ENCODE data around the gene ARHGEF37.
"Not testable (repeated sequence)": the region's sequence is repeated elsewhere in the genome, so short reads cannot be mapped to it uniquely, and the experiment has no call there.

Gene ARHGEF37

GRCh38 chr5:149580808-149581191, 498 bp upstream of the ARHGEF37 start:
- CTCF ChIA-PET = interaction anchor here (1.0 to 1.4 kb wide), 3 partner anchors 37 to 146 kb away, joined by 3 to 6 read pairs (median 5); no protein-coding TSS in a partner anchor
- Mint-ChIP-seq H3K27me3 (peaks cover 9% of the 10 kb centered on the region), H3K4me3 (peak overlapping the region; percentile 70), H3K4me1 (peaks cover 26% of the 10 kb centered on the region), H3K36me3 (no peaks in the 10 kb centered on the region), H3K9me3 (no peaks in the 10 kb centered on the region), H3K27ac (peak overlapping the region; percentile 62)
- no peak for DNase-seq

GRCh38 chr5:149581931-149582768, 852 bp downstream of the ARHGEF37 start:
- CTCF ChIA-PET = interaction anchor here (0.7 to 1.5 kb wide), 5 partner anchors 12 to 154 kb away, joined by 3 to 5 read pairs (median 3); no protein-coding TSS in a partner anchor
- H3K9me3 Mint-ChIP-seq = no peaks in the 10 kb centered on the region
- H3K27me3 Mint-ChIP-seq = peaks cover 9% of the 10 kb centered on the region
- H3K4me1 Mint-ChIP-seq = peaks cover 13% of the 10 kb centered on the region
- no peak overlapping the region for H3K27ac Mint-ChIP-seq
- DNase-seq = no peak
- no peaks in the 10 kb centered on the region for H3K36me3 Mint-ChIP-seq
- H3K4me3 Mint-ChIP-seq = peak overlapping the region; percentile 72

DNA sequence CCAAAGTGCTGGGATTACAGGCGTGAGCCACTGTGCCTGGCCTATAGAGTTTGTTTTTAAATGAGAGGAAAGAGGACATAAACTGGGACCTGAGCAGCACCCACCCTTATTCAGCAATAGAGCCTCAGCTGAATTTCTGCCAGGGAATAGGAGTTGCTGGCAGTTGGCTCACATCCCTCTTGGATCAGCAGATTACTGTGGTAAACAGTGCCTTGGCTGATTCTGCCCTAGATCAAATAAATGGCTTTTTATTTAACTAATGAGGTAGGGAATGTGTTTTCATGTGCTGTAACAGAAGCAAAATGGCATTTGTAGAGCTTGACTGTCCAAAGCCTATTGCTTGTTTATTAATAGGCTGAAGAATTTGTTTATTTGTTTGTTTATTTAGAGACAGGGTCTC, 2.1 kb downstream of the ARHGEF37 start:
- H3K4me3 Mint-ChIP-seq = no peak overlapping the region
- no peaks in the 10 kb centered on the region for H3K36me3 Mint-ChIP-seq
- H3K27me3 Mint-ChIP-seq = peaks cover 9% of the 10 kb centered on the region
- CTCF ChIA-PET = interaction anchor here (0.7 to 1.5 kb wide), 3 partner anchors 11 to 249 kb away, joined by 3 to 4 read pairs (median 3); no protein-coding TSS in a partner anchor
- DNase-seq = no peak
- no peaks in the 10 kb centered on the region for H3K9me3 Mint-ChIP-seq
- peaks cover 12% of the 10 kb centered on the region for H3K4me1 Mint-ChIP-seq
- H3K27ac Mint-ChIP-seq = no peak overlapping the region

- H3K9me3 Mint-ChIP-seq = no peaks in the 10 kb centered on the region
- H3K36me3 Mint-ChIP-seq = no peaks in the 10 kb centered on the region
- peaks cover 9% of the 10 kb centered on the region for H3K27me3 Mint-ChIP-seq
- peaks cover 11% of the 10 kb centered on the region for H3K4me1 Mint-ChIP-seq
- CTCF ChIA-PET = interaction anchor here (0.7 kb wide), 1 partner anchor 852 kb away, joined by 4 read pairs; no protein-coding TSS in a partner anchor
- H3K4me3 Mint-ChIP-seq = no peak overlapping the region
- H3K27ac Mint-ChIP-seq = no peak overlapping the region
- DNase-seq = no peak
Observed at GRCh38 chr5:149584121-149584520, 2.8 kb downstream of the ARHGEF37 start.

DNA sequence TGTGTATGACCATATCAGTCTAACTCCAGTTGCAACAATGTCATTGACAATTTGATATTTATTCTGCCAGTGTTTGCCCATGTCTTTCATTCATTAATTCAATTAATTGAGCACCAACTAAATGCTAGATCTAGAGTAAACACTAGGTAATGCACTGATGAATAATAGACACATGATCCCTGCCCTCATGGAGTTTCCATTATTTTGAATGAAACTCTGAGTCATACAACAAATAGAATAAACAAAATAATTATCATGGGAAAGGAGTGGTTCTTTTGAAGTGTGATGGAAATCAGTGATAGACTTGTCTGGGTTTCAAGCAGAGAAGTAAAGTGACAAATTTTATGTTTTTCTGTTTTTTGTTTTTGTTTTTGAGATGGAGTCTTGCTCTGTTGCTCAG, 4.6 kb downstream of the ARHGEF37 start:
- Mint-ChIP-seq H3K4me3 (no peak overlapping the region), H3K27me3 (peaks cover 8% of the 10 kb centered on the region), H3K27ac (no peak overlapping the region), H3K36me3 (no peaks in the 10 kb centered on the region), H3K9me3 (no peaks in the 10 kb centered on the region), H3K4me1 (peaks cover 5% of the 10 kb centered on the region)
- CTCF ChIA-PET = no interaction called here
- DNase-seq = no peak

DNA sequence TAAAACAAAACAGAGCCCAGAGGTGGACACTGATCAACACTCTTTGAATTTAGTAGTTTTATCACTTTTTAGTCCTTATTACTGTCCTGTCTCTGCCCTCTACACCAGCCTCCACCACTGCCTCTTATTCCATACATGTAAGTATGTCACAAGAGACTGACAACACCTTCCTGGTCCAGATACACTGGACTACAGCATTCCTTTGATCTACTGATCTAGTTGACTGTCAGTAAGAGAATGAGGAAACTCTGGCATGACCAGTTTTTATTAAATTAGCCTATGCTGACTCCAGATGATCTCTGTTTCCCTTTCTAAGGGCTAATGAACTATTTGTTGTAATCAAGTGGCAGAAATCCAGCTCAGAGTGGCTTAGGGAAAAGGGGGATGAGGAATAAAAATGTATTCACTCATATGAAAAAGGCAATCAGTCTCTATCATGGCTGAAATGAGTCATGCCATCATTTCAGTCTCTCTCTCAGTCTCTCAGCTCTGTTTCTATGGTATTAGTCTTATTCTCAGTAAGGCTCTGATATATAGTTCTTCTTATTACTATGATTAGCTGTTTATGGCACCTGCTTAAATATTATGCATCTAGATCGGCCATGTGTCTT, 5.5 kb downstream of the ARHGEF37 start:
- Mint-ChIP-seq H3K36me3 (no peaks in the 10 kb centered on the region), H3K27ac (no peak overlapping the region), H3K4me1 (no peaks in the 10 kb centered on the region), H3K9me3 (no peaks in the 10 kb centered on the region), H3K4me3 (no peak overlapping the region), H3K27me3 (peaks cover 3% of the 10 kb centered on the region)
- CTCF ChIA-PET = interaction anchor here (1.1 to 2.1 kb wide), 4 partner anchors 31 to 404 kb away, joined by 3 to 7 read pairs (median 4); no protein-coding TSS in a partner anchor
- no peak for DNase-seq

GRCh38 chr5:149588936-149589335, 7.6 kb downstream of the ARHGEF37 start:
- no peaks in the 10 kb centered on the region for H3K4me1 Mint-ChIP-seq
- no peak for DNase-seq
- CTCF ChIA-PET = interaction anchor here (0.9 kb wide), 1 partner anchor 29 kb away, joined by 3 read pairs; no protein-coding TSS in a partner anchor

GRCh38 chr5:149593370-149593769, 12.1 kb downstream of the ARHGEF37 start:
- DNase-seq = no peak
- no peaks in the 10 kb centered on the region for H3K4me1 Mint-ChIP-seq
- H3K36me3 Mint-ChIP-seq = no peaks in the 10 kb centered on the region
- no peak overlapping the region for H3K27ac Mint-ChIP-seq
- H3K4me3 Mint-ChIP-seq = no peak overlapping the region
- H3K27me3 Mint-ChIP-seq = peaks cover 29% of the 10 kb centered on the region
- CTCF ChIA-PET = interaction anchor here (1.2 kb wide), 1 partner anchor 152 kb away, joined by 3 read pairs; no protein-coding TSS in a partner anchor
- H3K9me3 Mint-ChIP-seq = no peaks in the 10 kb centered on the region

More at GRCh38 chr5:149588936-149589335, 7.6 kb downstream of the ARHGEF37 start:
- Mint-ChIP-seq H3K4me3 (no peak overlapping the region), H3K27me3 (peaks cover 10% of the 10 kb centered on the region), H3K9me3 (no peaks in the 10 kb centered on the region), H3K36me3 (no peaks in the 10 kb centered on the region), H3K27ac (no peak overlapping the region)

GRCh38 chr5:149594206-149594895, 13.1 kb downstream of the ARHGEF37 start:
- Mint-ChIP-seq H3K4me1 (no peaks in the 10 kb centered on the region), H3K9me3 (no peaks in the 10 kb centered on the region), H3K36me3 (no peaks in the 10 kb centered on the region), H3K4me3 (no peak overlapping the region), H3K27me3 (peaks cover 32% of the 10 kb centered on the region), H3K27ac (no peak overlapping the region)
- CTCF ChIA-PET = interaction anchor here (1.4 kb wide), 1 partner anchor 11 kb away, joined by 4 read pairs; no protein-coding TSS in a partner anchor
- DNase-seq = no peak

DNA sequence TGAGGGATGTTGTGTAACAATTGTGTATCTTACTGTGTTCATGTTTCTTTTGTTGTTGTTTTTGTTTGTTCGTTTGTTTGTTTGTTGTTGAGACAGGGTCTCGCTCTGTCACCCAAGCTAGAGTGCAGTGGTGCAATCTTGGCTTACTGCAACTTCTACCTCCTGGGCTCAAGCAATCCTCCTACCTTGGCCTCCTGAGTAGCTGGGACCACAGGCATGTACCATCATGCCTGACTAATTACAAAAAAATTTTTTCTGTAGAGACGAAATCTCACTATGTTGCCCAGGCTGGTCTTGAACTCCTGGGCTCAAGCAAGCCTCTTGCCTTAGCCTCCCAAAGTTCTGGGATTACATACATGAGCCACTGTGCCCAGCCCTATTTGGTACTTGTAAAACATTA, 13.8 kb downstream of the ARHGEF37 start:
- H3K27me3 Mint-ChIP-seq = peaks cover 32% of the 10 kb centered on the region
- not testable (repeated sequence) for H3K27ac Mint-ChIP-seq, H3K4me1 Mint-ChIP-seq, H3K36me3 Mint-ChIP-seq, DNase-seq, H3K4me3 Mint-ChIP-seq, H3K9me3 Mint-ChIP-seq
- CTCF ChIA-PET = interaction anchor here (1.4 kb wide), 1 partner anchor 12 kb away, joined by 4 read pairs; no protein-coding TSS in a partner anchor

- H3K4me1 Mint-ChIP-seq = no peaks in the 10 kb centered on the region
- H3K36me3 Mint-ChIP-seq = no peaks in the 10 kb centered on the region
- CTCF ChIA-PET = interaction anchor here (1.7 kb wide), 1 partner anchor 40 kb away, joined by 4 read pairs; no protein-coding TSS in a partner anchor
- peaks cover 29% of the 10 kb centered on the region for H3K27me3 Mint-ChIP-seq
- no peaks in the 10 kb centered on the region for H3K9me3 Mint-ChIP-seq
- no peak overlapping the region for H3K4me3 Mint-ChIP-seq
- no peak overlapping the region for H3K27ac Mint-ChIP-seq
- DNase-seq = no peak
Observed at GRCh38 chr5:149596712-149597111, 15.4 kb downstream of the ARHGEF37 start.

- no peaks in the 10 kb centered on the region for H3K9me3 Mint-ChIP-seq
- CTCF ChIA-PET = interaction anchor here (1.6 to 1.7 kb wide), 2 partner anchors 21 to 39 kb away, joined by 4 to 6 read pairs; no protein-coding TSS in a partner anchor
- H3K27me3 Mint-ChIP-seq = peaks cover 35% of the 10 kb centered on the region
- no peaks in the 10 kb centered on the region for H3K36me3 Mint-ChIP-seq
- DNase-seq = no peak
- no peaks in the 10 kb centered on the region for H3K4me1 Mint-ChIP-seq
- H3K27ac Mint-ChIP-seq = no peak overlapping the region
- no peak overlapping the region for H3K4me3 Mint-ChIP-seq
Observed at GRCh38 chr5:149597618-149598017, 16.3 kb downstream of the ARHGEF37 start.

- H3K9me3 Mint-ChIP-seq, H3K36me3 Mint-ChIP-seq, DNase-seq, H3K4me3 Mint-ChIP-seq, H3K4me1 Mint-ChIP-seq, H3K27ac Mint-ChIP-seq: not testable (repeated sequence)
- peaks cover 35% of the 10 kb centered on the region for H3K27me3 Mint-ChIP-seq
- CTCF ChIA-PET = interaction anchor here (1.6 kb wide), 1 partner anchor 20 kb away, joined by 6 read pairs; no protein-coding TSS in a partner anchor
Observed at GRCh38 chr5:149598234-149598633, 16.9 kb downstream of the ARHGEF37 start.

DNA sequence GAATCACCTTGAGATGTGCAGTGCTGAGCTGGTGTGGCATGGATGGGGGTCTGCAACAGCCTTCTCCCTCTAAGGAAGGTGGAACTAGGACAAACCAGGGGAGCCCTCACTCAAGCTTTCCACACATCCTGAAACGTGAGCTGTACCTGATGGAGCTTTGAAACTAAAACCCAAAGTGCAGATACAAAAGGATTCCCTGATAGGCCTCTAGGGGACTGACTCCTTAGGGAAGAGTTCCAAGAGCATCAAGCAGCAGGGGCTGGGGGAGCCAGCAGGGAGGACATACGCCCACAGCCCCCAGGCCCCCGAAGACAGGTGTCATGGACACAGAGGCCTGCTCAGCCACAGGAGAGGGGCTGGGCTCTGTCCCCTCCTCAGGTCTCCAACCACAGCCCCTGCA, 17.7 kb downstream of the ARHGEF37 start:
- Mint-ChIP-seq H3K27ac (no peak overlapping the region), H3K36me3 (no peaks in the 10 kb centered on the region), H3K9me3 (no peaks in the 10 kb centered on the region), H3K4me1 (no peaks in the 10 kb centered on the region), H3K27me3 (peaks cover 29% of the 10 kb centered on the region), H3K4me3 (no peak overlapping the region)
- no peak for DNase-seq
- CTCF ChIA-PET = no interaction called here

Measured in activated naive CD4-positive, alpha-beta T cell treated with anti-CD3 and anti-CD28 coated beads, Interleukin-2, amount 10 ng/mL, durations not matched to agents 7 days and 5 days (primary cell).